ENCODE data around the gene KCNH1.

KCNH1 gene

GRCh38 chr1:210980082-210980481 lies 153.9 kb downstream of the KCNH1 start:
- TF ChIP-seq REST (IDR thresholded peaks at IDR 0.05; ENCODE audit: low read depth) (no peak), MAX (IDR thresholded peaks at IDR 0.05) (no peak), CREB1 (IDR thresholded peaks at IDR 0.05; ENCODE audit: low read depth) (no peak), CEBPB (IDR thresholded peaks at IDR 0.05) (no peak), TEAD4 (IDR thresholded peaks at IDR 0.05) (no peak), TAF1 (IDR thresholded peaks at IDR 0.05; ENCODE audit: low read depth) (no peak), FOXM1 (IDR thresholded peaks at IDR 0.05; ENCODE audit: borderline replicate concordance, low read depth) (no peak), USF1 (IDR thresholded peaks at IDR 0.05) (no peak), RAD21 (IDR thresholded peaks at IDR 0.05; ENCODE audit: low read depth) (no peak), EGR1 (IDR thresholded peaks at IDR 0.05) (no peak), ZBTB7A (IDR thresholded peaks at IDR 0.05; ENCODE audit: low read depth) (no peak), NFIC (IDR thresholded peaks at IDR 0.05) (no peak), TCF12 (IDR thresholded peaks at IDR 0.05; ENCODE audit: low read depth) (no peak), YY1 (IDR thresholded peaks at IDR 0.05; ENCODE audit: low read depth) (no peak), EP300 (IDR thresholded peaks at IDR 0.05; ENCODE audit: borderline replicate concordance) (no peak)

- TF ChIP-seq RAD21 (IDR thresholded peaks at IDR 0.05; ENCODE audit: low read depth) (no peak), YY1 (IDR thresholded peaks at IDR 0.05; ENCODE audit: low read depth) (no peak), TEAD4 (IDR thresholded peaks at IDR 0.05) (no peak)
Measured at GRCh38 chr1:210978974-210979354, 155.0 kb downstream of the KCNH1 start.

GRCh38 chr1:210978316-210978973 lies 155.5 kb downstream of the KCNH1 start:
- TF ChIP-seq FOXM1 (IDR thresholded peaks at IDR 0.05; ENCODE audit: borderline replicate concordance, low read depth) (no peak), CEBPB (IDR thresholded peaks at IDR 0.05) (no peak), YY1 (IDR thresholded peaks at IDR 0.05; ENCODE audit: low read depth) (no peak), ZBTB7A (IDR thresholded peaks at IDR 0.05; ENCODE audit: low read depth) (no peak), MAX (IDR thresholded peaks at IDR 0.05) (no peak)

- no peak for TF ChIP-seq CREB1 (IDR thresholded peaks at IDR 0.05; ENCODE audit: low read depth)
- TF ChIP-seq ZBTB7A (IDR thresholded peaks at IDR 0.05; ENCODE audit: low read depth): no peak
- no peak for TF ChIP-seq REST (IDR thresholded peaks at IDR 0.05; ENCODE audit: low read depth)
- TF ChIP-seq RAD21 (IDR thresholded peaks at IDR 0.05; ENCODE audit: low read depth): no peak
- no peak for TF ChIP-seq MAX (IDR thresholded peaks at IDR 0.05)
- TF ChIP-seq EP300 (IDR thresholded peaks at IDR 0.05; ENCODE audit: borderline replicate concordance): no peak
- TF ChIP-seq NFIC (IDR thresholded peaks at IDR 0.05): no peak
- no peak for TF ChIP-seq USF1 (IDR thresholded peaks at IDR 0.05)
- no peak for TF ChIP-seq YY1 (IDR thresholded peaks at IDR 0.05; ENCODE audit: low read depth)
- TF ChIP-seq FOXM1 (IDR thresholded peaks at IDR 0.05; ENCODE audit: borderline replicate concordance, low read depth): no peak
Measured at GRCh38 chr1:210951279-210951678, 182.7 kb downstream of the KCNH1 start.

- peak; percentile 57 for TF ChIP-seq RAD21 (IDR thresholded peaks at IDR 0.05; ENCODE audit: low read depth)
Measured at GRCh38 chr1:210949940-210950546, 183.9 kb downstream of the KCNH1 start.

- no peak for TF ChIP-seq USF1 (IDR thresholded peaks at IDR 0.05)
- TF ChIP-seq TCF12 (IDR thresholded peaks at IDR 0.05; ENCODE audit: low read depth): no peak
- TF ChIP-seq REST (IDR thresholded peaks at IDR 0.05; ENCODE audit: low read depth): no peak
- no peak for TF ChIP-seq ZBTB7A (IDR thresholded peaks at IDR 0.05; ENCODE audit: low read depth)
- TF ChIP-seq NFIC (IDR thresholded peaks at IDR 0.05): no peak
- no peak for TF ChIP-seq MAX (IDR thresholded peaks at IDR 0.05)
- TF ChIP-seq FOXM1 (IDR thresholded peaks at IDR 0.05; ENCODE audit: borderline replicate concordance, low read depth): no peak
- TF ChIP-seq CREB1 (IDR thresholded peaks at IDR 0.05; ENCODE audit: low read depth): no peak
- no peak for TF ChIP-seq YY1 (IDR thresholded peaks at IDR 0.05; ENCODE audit: low read depth)
- no peak for TF ChIP-seq EP300 (IDR thresholded peaks at IDR 0.05; ENCODE audit: borderline replicate concordance)
- TF ChIP-seq RAD21 (IDR thresholded peaks at IDR 0.05; ENCODE audit: low read depth): no peak
- TF ChIP-seq TAF1 (IDR thresholded peaks at IDR 0.05; ENCODE audit: low read depth): no peak
- TF ChIP-seq CEBPB (IDR thresholded peaks at IDR 0.05): no peak
- no peak for TF ChIP-seq TEAD4 (IDR thresholded peaks at IDR 0.05)
Measured at GRCh38 chr1:210949489-210949888, 184.5 kb downstream of the KCNH1 start.
